GM10266 (cell line): ENCODE measurements around the gene THBS1.

ENCODE experiments used
- DNase-seq: peaks from one replicate; pipeline ENCODE4 v3.0.0; 2012; ENCODE audit errors: extremely low spot score
- CTCF ChIP-seq: IDR thresholded peaks from 2 replicates; pipeline ENCODE4 v1.5.1; 2012; ENCODE audit warnings: mild to moderate bottlenecking, low read depth; ENCODE audit not compliant: control insufficient read depth, insufficient read depth; ENCODE audit errors: missing control alignments

Gene THBS1

DNA sequence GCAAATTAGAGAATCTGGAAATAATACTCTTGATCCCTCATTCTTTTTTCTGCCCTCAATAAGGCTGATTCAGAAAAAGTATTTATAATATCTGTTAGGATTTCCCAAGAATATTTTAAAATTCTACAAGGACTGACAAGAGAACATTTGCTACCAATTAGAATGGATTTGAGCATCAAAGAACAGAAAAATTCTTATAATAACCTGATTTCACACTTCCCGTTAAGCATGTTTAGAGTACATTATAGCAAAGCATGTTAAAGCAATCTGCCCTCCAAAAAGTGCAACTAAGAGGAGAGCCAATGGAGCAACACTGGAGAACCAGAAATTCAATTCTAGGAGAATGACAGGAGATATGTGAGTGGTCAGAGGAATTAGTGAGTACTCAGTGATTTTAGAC, 57.2 kb downstream of the THBS1 start:
- no peak for DNase-seq
- TF ChIP-seq CTCF = no peak

DNA sequence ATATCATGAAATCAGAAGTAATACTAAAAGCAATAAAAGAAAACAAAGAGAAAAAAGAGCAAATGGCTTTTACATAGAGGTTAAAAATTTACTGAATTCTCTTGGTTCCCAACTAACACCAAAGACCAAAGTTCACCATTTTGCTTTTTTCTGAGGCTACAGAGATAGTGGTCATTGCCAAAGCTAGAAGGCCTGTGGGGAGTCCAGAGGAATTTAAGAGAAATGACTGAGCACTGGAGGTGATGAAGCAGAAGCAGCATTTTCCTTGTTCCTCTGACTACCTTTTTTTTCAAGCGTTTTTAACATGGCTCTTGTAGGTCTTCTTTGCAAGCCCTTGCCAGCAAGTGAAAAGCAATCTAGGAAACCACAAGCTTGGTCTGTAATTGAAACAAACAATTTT, 58.2 kb downstream of the THBS1 start:
- no peak for TF ChIP-seq CTCF
- DNase-seq = no peak

DNA sequence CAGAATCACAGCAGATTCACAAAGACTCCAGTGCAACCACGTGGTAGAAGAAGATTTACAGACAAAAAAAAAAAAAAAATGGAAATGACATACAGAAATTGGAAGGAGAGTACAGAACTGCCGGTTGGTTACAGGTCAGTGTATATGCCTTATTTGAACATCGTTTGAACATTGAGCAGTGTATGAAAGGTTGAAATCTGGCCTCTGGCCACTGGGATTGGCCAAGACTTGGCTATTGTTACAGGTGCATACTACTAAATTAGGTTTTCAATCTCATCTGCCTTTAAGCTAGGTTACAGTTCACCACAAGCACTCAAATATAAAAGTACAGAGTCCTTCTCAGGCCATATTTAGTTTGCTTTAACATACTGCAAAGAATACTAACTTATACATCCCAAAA, 59.8 kb downstream of the THBS1 start:
- DNase-seq = no peak
- TF ChIP-seq CTCF = no peak

GRCh38 chr15:39641191-39641889, 60.5 kb downstream of the THBS1 start:
- DNase-seq = no peak
- TF ChIP-seq CTCF = no peak

DNA sequence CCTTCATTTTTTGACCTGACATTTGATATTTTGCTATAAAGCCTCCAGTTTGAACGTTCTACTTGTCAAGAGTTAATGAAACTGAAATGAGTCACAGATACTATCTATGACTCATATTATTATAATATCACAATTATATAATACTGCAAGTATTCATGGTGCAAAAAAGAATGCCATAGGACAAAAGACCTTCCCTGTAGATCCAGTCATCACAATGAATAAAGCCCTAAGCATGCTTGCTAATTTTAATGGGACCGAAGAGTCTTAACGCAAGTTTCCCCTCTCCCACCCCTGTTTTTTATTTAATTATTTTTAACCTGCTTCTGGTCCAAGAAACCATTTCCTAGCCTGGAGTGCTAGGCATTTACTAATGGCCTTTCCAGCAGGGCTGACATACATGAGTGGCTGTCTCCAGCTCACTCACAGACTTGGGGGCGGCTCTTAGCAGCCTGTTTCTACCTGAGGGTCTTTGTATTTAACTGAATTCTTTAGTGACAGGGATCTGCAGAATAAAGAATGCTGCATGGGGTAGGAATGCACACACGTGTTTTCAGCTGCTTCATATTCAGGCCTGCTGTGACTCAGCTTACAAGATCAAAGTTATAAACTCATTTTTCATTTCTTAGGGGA, 61.2 kb downstream of the THBS1 start:
- DNase-seq = no peak
- no peak for TF ChIP-seq CTCF

- no peak for TF ChIP-seq CTCF
- DNase-seq = no peak
Measured at GRCh38 chr15:39643727-39644126, 62.8 kb downstream of the THBS1 start.

- no peak for DNase-seq
- TF ChIP-seq CTCF = no peak
Measured at GRCh38 chr15:39644136-39644535, 63.3 kb downstream of the THBS1 start.
